Colonic mucosa (tissue), 4 donors: ENCODE data around the gene CACNA1S. TPM values are rescaled to one million over a fixed set of nuclear protein-coding genes. Genes with fewer than 3 reads are reported as not detected.

Experiments used
- DNase-seq: peaks from one replicate; pipeline ENCODE4 v3.0.0-alpha.2; 2020
- H3K27ac ChIP-seq: fragments of 200-600 bp; one replicate; pipeline ENCODE4 v1.8.0; 2021
- H3K27me3 ChIP-seq: fragments of 200-600 bp; one replicate; pipeline ENCODE4 v1.8.0; 2021
- H3K36me3 ChIP-seq: fragments of 200-600 bp; one replicate; pipeline ENCODE4 v1.8.0; 2021
- H3K4me1 ChIP-seq: fragments of 200-600 bp; one replicate; pipeline ENCODE4 v1.8.0; 2021; ENCODE audit warnings: mild to moderate bottlenecking
- H3K4me3 ChIP-seq: fragments of 200-600 bp; one replicate; pipeline ENCODE4 v1.8.0; 2021
- H3K9ac ChIP-seq, 2 donors: one replicate each; pipeline ENCODE4 v1.7.0; 2013; ENCODE audit warnings: control low read depth in 2 of 2, low read depth in 2 of 2, low read length in 2 of 2
- H3K9me3 ChIP-seq: fragments of 200-600 bp; one replicate; pipeline ENCODE4 v1.8.0; 2021
- CTCF ChIP-seq: fragments of 200-600 bp; IDR thresholded peaks from one replicate; pipeline ENCODE4 v1.8.0; 2022; ENCODE audit warnings: antibody characterized with exemption, mild to moderate bottlenecking
- intact Hi-C: fragments of 100-400 bp; cut with DNase I; formaldehyde crosslinking; loops from one replicate; pipeline ENCODE4 v1.14.1; 2022
- total RNA-seq, 2 donors: library from RNA; stranded (reverse); fragmentation: NEBNext Ultra II Directional in 1 of 2; extraction: Animal tissue kit (Norgen Biotek cat#: 25700) in 1 of 2; gene quantifications; one replicate each; pipeline ENCODE4 v1.2.1, GENCODE V29; 2021
- donor health status: healthy.
- donor health status: DM: no; HTN: no; CAD: no.
- donor health status: DM: no; HTN: no; CAD: no.

Gene CACNA1S
- total RNA-seq, 2 donors from 2014 or later = not detected

GRCh38 chr1:200992382-200993048 is 119.7 kb downstream of the CACNA1S start:
- intact Hi-C loops = no loop called here
- TF ChIP-seq CTCF = no peak
- no peak for DNase-seq
- Histone ChIP-seq H3K27me3 (no peaks in the 10 kb centered on the region), H3K36me3 (no peaks in the 10 kb centered on the region), H3K9me3 (no peaks in the 10 kb centered on the region), H3K4me1 (peaks cover 3% of the 10 kb centered on the region), H3K27ac (no peak overlapping the region), H3K4me3 (no peak overlapping the region), H3K9ac (no peak overlapping the region)

GRCh38 chr1:200991097-200991614 is 121.1 kb downstream of the CACNA1S start:
- no peak for DNase-seq
- no peaks in the 10 kb centered on the region for H3K36me3 ChIP-seq
- no peak overlapping the region for H3K27ac ChIP-seq
- no peak overlapping the region for H3K4me3 ChIP-seq
- H3K9ac ChIP-seq = no peak overlapping the region
- TF ChIP-seq CTCF = no peak
- H3K9me3 ChIP-seq = no peaks in the 10 kb centered on the region
- peaks cover 3% of the 10 kb centered on the region for H3K4me1 ChIP-seq
- intact Hi-C loops = no loop called here
- H3K27me3 ChIP-seq = no peaks in the 10 kb centered on the region

- Histone ChIP-seq H3K4me1 (peaks cover 3% of the 10 kb centered on the region), H3K4me3 (no peak overlapping the region), H3K36me3 (no peaks in the 10 kb centered on the region), H3K27ac (no peak overlapping the region), H3K9ac (no peak overlapping the region), H3K9me3 (no peaks in the 10 kb centered on the region), H3K27me3 (no peaks in the 10 kb centered on the region)
- intact Hi-C loops = no loop called here
- no peak for TF ChIP-seq CTCF
- DNase-seq = no peak
These were observed 122.1 kb downstream of the CACNA1S start for GRCh38 chr1:200990114-200990513.

Other genes with a start within 250 kb of the CACNA1S start
- under 1 TPM; 0.19 to 0.27 TPM for gene GPR25, start 239.4 kb downstream of the CACNA1S start, total RNA-seq
- gene INAVA, start 217.5 kb downstream of the CACNA1S start, total RNA-seq = 100 to 1,000 TPM; 127 to 167 TPM
- 10 to 100 TPM in 1 of 2 donors, 1 to 10 TPM in 1; 3.1 to 10.4 TPM for gene KIF21B, start 88.7 kb downstream of the CACNA1S start, total RNA-seq
- not detected for gene ASCL5, start 14.8 kb upstream of the CACNA1S start, total RNA-seq
- gene TMEM9, start 42.0 kb upstream of the CACNA1S start, total RNA-seq = 10 to 100 TPM; 35.4 to 38.2 TPM
- under 1 TPM; 0.12 to 0.16 TPM for gene IGFN1, start 78.4 kb upstream of the CACNA1S start, total RNA-seq
- gene PKP1, start 171.1 kb upstream of the CACNA1S start, total RNA-seq = under 1 TPM; 0.54 to 0.74 TPM